PC-9 (cell line): ENCODE results near the gene ZBTB1. TPM values are rescaled to one million over a fixed set of nuclear protein-coding genes. Genes with fewer than 3 reads are reported as not detected.
"Not testable (repeated sequence)": the region's sequence is repeated elsewhere in the genome, so short reads cannot be mapped to it uniquely, and the experiment has no call there.

Experiments
- BruUV-seq: library from RNA; stranded (reverse); fragments of 400-500 nt; replicated peaks from 2 replicates; lab custom pipeline; 2021; lab: Mats Ljungman, UMichigan
- CTCF ChIA-PET: fragments of 300-600 bp; sonication (Branson Sonifier 250); formaldehyde crosslinking; loops from one replicate; lab custom pipeline; 2022; ENCODE audit warnings: antibody characterized with exemption; lab: Charles Lee
- POLR2A ChIA-PET: fragments of 300-600 bp; sonication (Branson Sonifier 250); formaldehyde crosslinking; loops from one replicate; lab custom pipeline; 2022; ENCODE audit warnings: antibody characterized with exemption; ENCODE audit not compliant: unreplicated experiment; lab: Charles Lee
- DNase-seq, 2 experiments: peaks; one replicate each; pipeline versions ENCODE4 v3.0.0 to v3.0.0-alpha.2; 2015 to 2022; ENCODE audit warnings: mixed read lengths in 1 of 2
- H2AFZ ChIP-seq: fragments of 200-600 bp; sonication (generic); 2 replicates; pipeline ENCODE4 v1.8.1; 2017; ENCODE audit warnings: antibody characterized with exemption
- H3F3A ChIP-seq: fragments of 200-600 bp; sonication (generic); 2 replicates; pipeline ENCODE4 v1.8.1; 2017; ENCODE audit warnings: antibody characterized with exemption, mild to moderate bottlenecking, low read depth; ENCODE audit not compliant: insufficient read depth
- H3K27ac ChIP-seq: fragments of 200-600 bp; sonication (generic); 2 replicates; pipeline ENCODE4 v1.6.1; 2016; ENCODE audit warnings: mixed run types
- H3K27me3 ChIP-seq: fragments of 200-600 bp; sonication (generic); 2 replicates; pipeline ENCODE4 v1.6.1; 2016; ENCODE audit warnings: low read depth, mixed run types; ENCODE audit not compliant: insufficient read depth
- H3K36me3 ChIP-seq: fragments of 200-600 bp; sonication (generic); 2 replicates; pipeline ENCODE4 v1.6.1; 2016; ENCODE audit warnings: low read depth, mixed run types
- H3K4me1 ChIP-seq: fragments of 200-600 bp; sonication (generic); replicated peaks from 2 replicates; pipeline ENCODE4 v1.6.1; 2016; ENCODE audit warnings: mixed run types; ENCODE audit not compliant: insufficient read depth
- H3K4me2 ChIP-seq: fragments of 200-600 bp; sonication (generic); 2 replicates; pipeline ENCODE4 v1.6.1; 2017; ENCODE audit warnings: mixed run types
- H3K4me3 ChIP-seq: fragments of 200-600 bp; sonication (generic); 2 replicates; pipeline ENCODE4 v1.6.1; 2016; ENCODE audit warnings: mixed run types
- H3K79me2 ChIP-seq: fragments of 200-600 bp; sonication (generic); 2 replicates; pipeline ENCODE4 v1.6.1; 2017; ENCODE audit warnings: low read depth, mixed run types
- H3K9me2 ChIP-seq: fragments of 200-600 bp; sonication (generic); 2 replicates; pipeline ENCODE4 v1.8.1; 2017; ENCODE audit warnings: mild to moderate bottlenecking; ENCODE audit not compliant: insufficient read depth
- H3K9me3 ChIP-seq: fragments of 200-600 bp; sonication (generic); 2 replicates; pipeline ENCODE4 v1.8.1; 2016; ENCODE audit warnings: low read depth; ENCODE audit not compliant: insufficient read depth
- H4K20me1 ChIP-seq: fragments of 200-600 bp; sonication (generic); 2 replicates; pipeline ENCODE4 v1.8.1; 2017; ENCODE audit not compliant: insufficient read depth
- EZH2 ChIP-seq: fragments of 200-600 bp; sonication (generic); IDR thresholded peaks from 2 replicates; pipeline ENCODE4 v1.8.0; 2017; ENCODE audit warnings: antibody characterized with exemption, low read depth
- intact Hi-C: fragments of 100-400 bp; cut with micrococcal nuclease; formaldehyde crosslinking; loops from one replicate; pipeline ENCODE4 v1.10.0; 2022; ENCODE audit not compliant: unreplicated experiment
- total RNA-seq: library from RNA; stranded (reverse); gene quantifications from 2 replicates; pipeline ENCODE4 v1.2.3, GENCODE V29; 2021
- TF ChIP-seq, protein P1 (sequence below): fragments of 200-600 bp; sonication (generic); conservative IDR thresholded peaks from 2 replicates; pipeline ENCODE4 v1.6.1; 2017; ENCODE audit warnings: mixed run types, antibody characterized with exemption, mild to moderate bottlenecking, moderate library complexity

The ZBTB1 gene
- total RNA-seq, 1 experiment from 2014 or later, result 55.4 TPM

DNA sequence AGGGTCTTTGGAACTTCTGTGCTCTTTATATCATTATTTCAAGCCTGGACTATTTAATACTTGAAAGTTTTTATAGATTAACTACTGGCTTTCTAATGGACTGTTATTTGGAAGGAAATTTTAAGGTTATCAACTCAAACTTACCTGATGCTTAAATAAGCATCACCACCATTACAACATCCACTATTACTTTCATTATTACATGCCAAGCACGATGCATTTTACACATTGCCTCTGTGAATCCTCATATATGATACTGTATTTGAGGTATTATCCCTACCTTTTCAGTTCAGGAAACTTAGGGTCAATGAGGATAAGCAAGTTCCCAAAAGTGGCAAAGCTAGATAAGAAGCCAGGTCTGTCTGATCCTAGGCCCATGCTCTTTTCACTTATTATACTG, 12.4 kb downstream of the ZBTB1 start:
- Histone ChIP-seq H3K27me3 (no peaks in the 10 kb centered on the region), H2AFZ (no peak overlapping the region), H3K4me2 (no peak overlapping the region), H3K27ac (no peak overlapping the region), H3K79me2 (peaks cover 91% of the 10 kb centered on the region), H3K9me2 (no peaks in the 10 kb centered on the region), H3K4me1 (peaks cover 26% of the 10 kb centered on the region), H3K9me3 (no peaks in the 10 kb centered on the region; the same call in 1 of the 2 replicates), H4K20me1 (peaks cover 36% of the 10 kb centered on the region), H3F3A (peaks cover 35% of the 10 kb centered on the region), H3K36me3 (peaks cover 19% of the 10 kb centered on the region), H3K4me3 (no peak overlapping the region)
- BruUV-seq, result no TSS peak
- no peak for DNase-seq
- CTCF ChIA-PET, result interaction anchor here (0.7 kb wide), 1 partner anchor 699 kb away, joined by 3 read pairs; no protein-coding TSS in a partner anchor
- TF ChIP-seq, protein P1, sequence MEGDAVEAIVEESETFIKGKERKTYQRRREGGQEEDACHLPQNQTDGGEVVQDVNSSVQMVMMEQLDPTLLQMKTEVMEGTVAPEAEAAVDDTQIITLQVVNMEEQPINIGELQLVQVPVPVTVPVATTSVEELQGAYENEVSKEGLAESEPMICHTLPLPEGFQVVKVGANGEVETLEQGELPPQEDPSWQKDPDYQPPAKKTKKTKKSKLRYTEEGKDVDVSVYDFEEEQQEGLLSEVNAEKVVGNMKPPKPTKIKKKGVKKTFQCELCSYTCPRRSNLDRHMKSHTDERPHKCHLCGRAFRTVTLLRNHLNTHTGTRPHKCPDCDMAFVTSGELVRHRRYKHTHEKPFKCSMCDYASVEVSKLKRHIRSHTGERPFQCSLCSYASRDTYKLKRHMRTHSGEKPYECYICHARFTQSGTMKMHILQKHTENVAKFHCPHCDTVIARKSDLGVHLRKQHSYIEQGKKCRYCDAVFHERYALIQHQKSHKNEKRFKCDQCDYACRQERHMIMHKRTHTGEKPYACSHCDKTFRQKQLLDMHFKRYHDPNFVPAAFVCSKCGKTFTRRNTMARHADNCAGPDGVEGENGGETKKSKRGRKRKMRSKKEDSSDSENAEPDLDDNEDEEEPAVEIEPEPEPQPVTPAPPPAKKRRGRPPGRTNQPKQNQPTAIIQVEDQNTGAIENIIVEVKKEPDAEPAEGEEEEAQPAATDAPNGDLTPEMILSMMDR, result no peak
- no peak for TF ChIP-seq EZH2
- POLR2A ChIA-PET, result no interaction called here
- intact Hi-C loops, result no loop called here

DNA sequence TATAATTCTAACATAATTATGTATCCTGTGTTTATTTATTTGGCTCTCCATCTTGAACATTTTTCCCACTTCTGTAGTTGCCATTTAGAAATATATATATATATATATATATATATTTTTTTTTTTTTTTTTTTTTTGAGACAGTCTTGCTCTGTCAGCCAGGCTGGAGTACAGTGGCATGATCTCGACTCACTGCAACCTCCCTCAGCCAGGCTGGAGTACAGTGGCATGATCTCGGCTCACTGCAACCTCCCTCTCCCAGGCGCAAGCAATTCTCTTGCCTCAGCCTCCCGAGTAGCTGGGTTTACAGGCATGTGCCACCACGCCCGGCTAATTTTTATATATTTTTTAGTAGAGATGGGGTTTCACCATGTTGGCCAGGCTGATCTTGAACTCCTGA, 13.1 kb downstream of the ZBTB1 start:
- BruUV-seq, H3K4me2 ChIP-seq, DNase-seq, H3K27ac ChIP-seq, H3K9me2 ChIP-seq, H3K27me3 ChIP-seq, POLR2A ChIA-PET, H3K4me3 ChIP-seq, H3K9me3 ChIP-seq, intact Hi-C loops, H2AFZ ChIP-seq: not testable (repeated sequence)
- Histone ChIP-seq H3F3A (peaks cover 35% of the 10 kb centered on the region), H3K4me1 (peaks cover 26% of the 10 kb centered on the region), H4K20me1 (peaks cover 36% of the 10 kb centered on the region), H3K36me3 (peaks cover 26% of the 10 kb centered on the region), H3K79me2 (peaks cover 84% of the 10 kb centered on the region)
- CTCF ChIA-PET, result interaction anchor here (0.7 kb wide), 1 partner anchor 700 kb away, joined by 3 read pairs; no protein-coding TSS in a partner anchor

DNA sequence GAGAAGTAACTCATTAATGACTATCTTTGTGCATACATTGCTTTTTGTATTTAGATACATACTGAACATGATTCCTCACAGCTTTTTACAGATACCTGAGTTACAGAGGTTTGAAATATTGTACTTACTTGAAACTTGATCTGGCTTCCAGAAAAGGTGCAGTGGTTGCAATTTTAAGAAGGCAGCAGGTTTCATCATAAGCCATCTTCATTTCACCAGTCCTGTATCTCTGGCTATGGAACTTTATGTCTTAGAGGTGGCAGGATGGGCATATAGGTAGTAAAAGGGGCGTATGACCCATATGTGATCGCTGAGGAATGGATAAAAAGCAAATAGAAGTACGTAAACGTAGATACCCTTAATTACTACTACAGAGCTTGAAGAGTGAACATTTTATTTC, 13.7 kb downstream of the ZBTB1 start:
- Histone ChIP-seq H3K27ac (no peak overlapping the region), H3F3A (peaks cover 35% of the 10 kb centered on the region), H3K4me3 (no peak overlapping the region), H3K9me3 (no peaks in the 10 kb centered on the region; the same call in 1 of the 2 replicates), H3K27me3 (no peaks in the 10 kb centered on the region), H3K9me2 (no peaks in the 10 kb centered on the region), H4K20me1 (peaks cover 36% of the 10 kb centered on the region), H3K4me1 (peaks cover 26% of the 10 kb centered on the region), H3K36me3 (peaks cover 32% of the 10 kb centered on the region), H3K79me2 (peaks cover 78% of the 10 kb centered on the region), H3K4me2 (no peak overlapping the region), H2AFZ (no peak overlapping the region)
- BruUV-seq, result no TSS peak
- DNase-seq, result no peak
- intact Hi-C loops, result no loop called here
- no peak for TF ChIP-seq EZH2
- TF ChIP-seq, protein P1, result no peak
- ChIA-PET CTCF (interaction anchor here (0.7 kb wide), 1 partner anchor 38 kb away, joined by 5 read pairs; no protein-coding TSS in a partner anchor), POLR2A (interaction anchor here (0.6 kb wide), 1 partner anchor 38 kb away, joined by 9 read pairs; no protein-coding TSS in a partner anchor)
